ENCODE results near the gene INHBB.

Gene INHBB

GRCh38 chr2:120346026-120346666 lies at the start of gene INHBB:
TSS of gene INHBB (plus strand) at chr2:120346136. CDS start at chr2:120346189, 53 bp downstream.
- peak within 1 kb of the TSS; percentile 65 for H3K27ac ChIP-seq
- TF ChIP-seq CTCF (IDR thresholded peaks at IDR 0.05) = no peak
- TF ChIP-seq ZFX (IDR thresholded peaks at IDR 0.05; ENCODE audit: borderline replicate concordance) = no peak

DNA sequence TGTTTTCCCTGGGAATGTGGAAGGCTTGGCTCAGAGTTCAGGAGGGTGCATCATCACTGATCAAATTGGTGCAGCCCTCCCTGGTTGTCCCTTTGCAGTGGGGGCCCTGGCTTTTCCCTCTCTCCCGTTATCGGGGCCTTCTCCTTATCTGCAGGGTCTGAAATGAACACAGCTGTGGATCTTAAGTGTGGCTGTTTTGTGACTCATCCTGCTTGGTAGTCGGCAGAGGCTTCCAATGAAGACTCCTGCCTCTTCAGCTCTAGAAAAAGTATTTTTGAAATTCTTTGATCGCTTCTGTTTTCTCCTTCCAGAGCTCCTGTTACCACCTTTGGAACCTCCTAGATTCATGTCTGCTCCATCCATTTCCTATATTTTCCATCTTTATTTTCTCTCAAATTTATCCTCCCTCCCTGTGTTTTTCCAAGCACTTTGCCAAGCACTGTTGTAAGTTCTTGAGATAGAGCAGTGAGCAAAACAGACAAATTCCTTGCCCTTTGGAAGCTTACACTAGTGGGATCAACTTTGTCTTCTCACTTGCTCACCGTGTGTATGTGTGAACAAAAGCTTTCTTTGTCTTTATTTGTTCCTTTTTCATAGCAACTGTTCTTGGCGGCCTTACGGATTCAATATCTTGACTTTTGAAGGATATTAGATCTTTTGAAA lies 47.6 kb upstream of the INHBB start:
- TF ChIP-seq ZFX (IDR thresholded peaks at IDR 0.05; ENCODE audit: borderline replicate concordance) (no peak), CTCF (IDR thresholded peaks at IDR 0.05) (no peak)
- H3K27ac ChIP-seq = no peak overlapping the region

DNA sequence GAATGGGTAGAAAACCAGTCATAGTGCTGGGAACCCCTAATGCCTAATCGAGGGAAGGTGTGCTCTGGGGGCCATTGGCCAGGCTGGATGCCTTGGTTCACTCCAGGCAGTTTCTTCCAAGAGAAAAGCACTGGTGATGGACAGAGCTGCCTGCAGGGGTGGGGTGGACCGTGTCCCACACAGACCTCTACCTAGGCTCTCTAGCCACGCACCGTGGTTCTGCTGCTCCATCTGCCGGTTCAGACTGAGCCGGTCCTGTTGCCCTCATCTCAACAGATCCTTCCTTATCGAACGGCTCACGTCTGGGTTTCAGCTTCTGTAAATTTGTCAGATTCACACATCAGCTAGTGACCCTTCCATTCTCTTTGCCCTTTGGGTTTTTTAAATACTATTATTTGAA lies 46.9 kb upstream of the INHBB start:
- no peak overlapping the region for H3K27ac ChIP-seq
- no peak for TF ChIP-seq ZFX (IDR thresholded peaks at IDR 0.05; ENCODE audit: borderline replicate concordance)
- no peak for TF ChIP-seq CTCF (IDR thresholded peaks at IDR 0.05)

- H3K27ac ChIP-seq = no peak overlapping the region
- no peak for TF ChIP-seq CTCF (IDR thresholded peaks at IDR 0.05)
- no peak for TF ChIP-seq ZFX (IDR thresholded peaks at IDR 0.05; ENCODE audit: borderline replicate concordance)
These were observed 46.4 kb upstream of the INHBB start for GRCh38 chr2:120299561-120299960.

GRCh38 chr2:120300385-120300784 lies 45.6 kb upstream of the INHBB start:
- TF ChIP-seq ZFX (IDR thresholded peaks at IDR 0.05; ENCODE audit: borderline replicate concordance) (no peak), CTCF (IDR thresholded peaks at IDR 0.05) (no peak)
- H3K27ac ChIP-seq = no peak overlapping the region

DNA sequence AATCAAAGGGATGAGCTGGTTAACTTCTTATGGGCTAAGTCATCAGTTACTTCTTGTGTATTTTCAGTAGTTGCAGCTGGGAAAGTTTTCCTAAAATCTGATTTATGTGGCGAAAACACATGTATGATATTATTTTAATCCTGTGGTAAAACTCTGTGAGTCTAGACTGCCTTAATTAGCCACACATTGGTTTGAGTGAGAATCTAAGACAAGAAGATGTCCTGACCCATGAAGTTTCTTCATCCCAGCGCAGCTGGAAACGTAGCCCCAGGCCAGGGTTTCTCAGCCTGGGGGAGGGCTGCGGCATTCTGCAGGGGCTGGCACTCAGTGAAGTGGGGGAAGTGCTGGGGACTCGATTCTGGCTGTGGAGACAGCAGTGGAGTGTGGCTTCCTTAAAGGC lies 44.7 kb upstream of the INHBB start:
- no peak overlapping the region for H3K27ac ChIP-seq
- TF ChIP-seq ZFX (IDR thresholded peaks at IDR 0.05; ENCODE audit: borderline replicate concordance) (no peak), CTCF (IDR thresholded peaks at IDR 0.05) (no peak)

DNA sequence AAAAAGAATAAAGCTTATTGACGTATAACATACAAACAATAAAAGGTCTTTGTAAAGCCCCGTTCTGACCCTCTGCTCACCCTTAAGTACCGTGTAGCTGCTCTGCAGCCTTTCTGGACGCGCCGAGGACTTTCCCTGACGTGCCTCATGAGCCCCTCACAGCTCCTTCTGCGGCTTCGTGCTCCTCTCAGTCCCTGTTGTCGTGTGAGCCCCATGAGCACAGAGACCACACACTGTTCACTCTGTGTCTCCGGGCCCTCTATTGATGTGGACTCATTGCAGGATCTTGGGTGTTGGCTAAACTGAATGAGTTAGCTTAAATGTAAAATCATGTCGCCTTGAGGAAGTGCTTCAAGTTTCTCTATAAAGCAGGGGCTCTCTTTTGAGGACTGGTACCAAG lies 43.6 kb upstream of the INHBB start:
- H3K27ac ChIP-seq = no peak overlapping the region

More for the DNA sequence above, 43.6 kb upstream of the INHBB start:
- TF ChIP-seq ZFX (IDR thresholded peaks at IDR 0.05; ENCODE audit: borderline replicate concordance) (no peak), CTCF (IDR thresholded peaks at IDR 0.05) (no peak)
